Fibroblast of the aortic adventitia (primary cell): ENCODE data around the gene KLHDC10. TPM values are rescaled to one million over a fixed set of nuclear protein-coding genes. Genes with fewer than 3 reads are reported as not detected.
"Not testable (repeated sequence)": the region's sequence is repeated elsewhere in the genome, so short reads cannot be mapped to it uniquely, and the experiment has no call there.

ENCODE experiments used
- DNase-seq: peaks from one replicate; pipeline ENCODE4 v3.0.0-alpha.2; 2010; ENCODE audit warnings: low read depth
- H3K4me3 ChIP-seq: 2 replicates; pipeline ENCODE4 v1.5.1; 2011; ENCODE audit warnings: low read depth, mild to moderate bottlenecking, control low read depth, low read length, moderate library complexity
- CTCF ChIP-seq: IDR thresholded peaks from 2 replicates; pipeline ENCODE4 v1.5.1; 2011; ENCODE audit warnings: mild to moderate bottlenecking, low read length, control low read depth, inconsistent platforms; ENCODE audit not compliant: insufficient read depth
- total RNA-seq: library from RNA; depleted of rRNA; stranded (reverse); fragments of >200 nt; gene quantifications from 2 replicates; pipeline ENCODE4 v1.2.3, GENCODE V29; 2012; ENCODE audit warnings: low replicate concordance

Gene KLHDC10
- total RNA-seq, 1 donor, result 27.2 TPM

GRCh38 chr7:130037703-130038102 lies 32.6 kb upstream of the KLHDC10 start:
- peak; percentile 43 for TF ChIP-seq CTCF
- DNase-seq, result peak; percentile 19
- no peak overlapping the region for H3K4me3 ChIP-seq

GRCh38 chr7:130040576-130040975 lies 29.8 kb upstream of the KLHDC10 start:
- no peak overlapping the region for H3K4me3 ChIP-seq
- TF ChIP-seq CTCF, result no peak
- DNase-seq, result no peak

- peak; percentile 59 for DNase-seq
- TF ChIP-seq CTCF, result no peak
- H3K4me3 ChIP-seq, result no peak overlapping the region
Observed at GRCh38 chr7:130047831-130048230, 22.5 kb upstream of the KLHDC10 start.

- no peak for DNase-seq
- H3K4me3 ChIP-seq, result no peak overlapping the region
- TF ChIP-seq CTCF, result no peak
Observed at GRCh38 chr7:130048906-130049305, 21.4 kb upstream of the KLHDC10 start.

GRCh38 chr7:130052250-130052649 lies 18.1 kb upstream of the KLHDC10 start:
- H3K4me3 ChIP-seq, DNase-seq: not testable (repeated sequence)

GRCh38 chr7:130055198-130055597 lies 15.1 kb upstream of the KLHDC10 start:
- DNase-seq, result not testable (repeated sequence)

GRCh38 chr7:130062246-130062645 lies 8.1 kb upstream of the KLHDC10 start:
- DNase-seq, result no peak
- no peak for TF ChIP-seq CTCF
- H3K4me3 ChIP-seq, result no peak overlapping the region

More at GRCh38 chr7:130055198-130055597, 15.1 kb upstream of the KLHDC10 start:
- not testable (repeated sequence) for H3K4me3 ChIP-seq

GRCh38 chr7:130063036-130063435 lies 7.3 kb upstream of the KLHDC10 start:
- no peak overlapping the region for H3K4me3 ChIP-seq
- TF ChIP-seq CTCF, result peak; percentile 83
- DNase-seq, result peak; percentile 38

GRCh38 chr7:130064580-130064926 lies 5.8 kb upstream of the KLHDC10 start:
- not testable (repeated sequence) for DNase-seq, H3K4me3 ChIP-seq
